B cell (primary cell): ENCODE measurements around the gene PACRG. TPM values are rescaled to one million over a fixed set of nuclear protein-coding genes. Genes with fewer than 3 reads are reported as not detected.

Experiments used
- ATAC-seq: fragments of 200-7000 bp; cut with Tn5 transposase; one replicate; pipeline ENCODE4 v1.10.0; 2021; ENCODE audit warnings: low read depth, mild to moderate bottlenecking, moderate number of reproducible peaks, moderate library complexity
- CTCF ChIA-PET: fragments of 350-600 bp; sonication (Branson Sonifier 250); formaldehyde crosslinking; loops from one replicate; lab custom pipeline; 2021; ENCODE audit warnings: antibody characterized with exemption, inconsistent platforms; lab: Charles Lee
- POLR2A ChIA-PET: fragments of 350-600 bp; sonication (Branson Sonifier 250); formaldehyde crosslinking; loops from one replicate; lab custom pipeline; 2021; ENCODE audit warnings: antibody characterized with exemption; lab: Charles Lee
- DNase-seq: peaks from one replicate; pipeline ENCODE4 v3.0.0; 2013
- H2AFZ ChIP-seq: 2 replicates; pipeline ENCODE4 v1.6.1; 2012; ENCODE audit warnings: mild to moderate bottlenecking, low read depth, low read length; ENCODE audit not compliant: insufficient read depth, poor library complexity, severe bottlenecking
- H3K27ac ChIP-seq, 2 donors: 1 replicate in 1 of 2; 2 replicates in 1 of 2; pipeline ENCODE4 v1.5.1; 2012 to 2013; ENCODE audit warnings: low read length in 2 of 2, mild to moderate bottlenecking in 2 of 2, moderate library complexity in 1 of 2
- H3K27me3 ChIP-seq, 4 experiments: fragments of 200-600 bp in 1 of 4; sonication (generic) in 1 of 4; replicated peaks in 1 of 4; 1 replicate in 2 of 4; 2 replicates in 2 of 4; pipeline versions ENCODE4 v1.6.1 to v1.7.0; 2013 to 2016; ENCODE audit warnings: low read length in 3 of 4, mild to moderate bottlenecking in 2 of 4, mixed read lengths in 1 of 4, moderate library complexity in 1 of 4; ENCODE audit not compliant: insufficient read depth in 4 of 4, control insufficient read depth in 3 of 4; ENCODE audit errors: control extremely low read depth in 1 of 4
- H3K36me3 ChIP-seq, 2 experiments: replicated peaks in 1 of 2; 1 replicate in 1 of 2; 2 replicates in 1 of 2; pipeline versions ENCODE4 v1.6.1 to v1.7.1; 2013; ENCODE audit warnings: low read length in 1 of 2; ENCODE audit not compliant: insufficient read depth in 2 of 2, control insufficient read depth in 1 of 2; ENCODE audit errors: control extremely low read depth in 1 of 2, extremely low read depth in 1 of 2
- H3K4me1 ChIP-seq, 2 donors: fragments of 200-600 bp in 1 of 2; sonication (generic) in 1 of 2; 1 replicate in 1 of 2; 2 replicates in 1 of 2; pipeline versions ENCODE4 v1.5.1 to v1.6.1; 2013 to 2017; ENCODE audit warnings: low read length in 2 of 2; ENCODE audit not compliant: control insufficient read depth in 2 of 2, insufficient read depth in 2 of 2
- H3K4me2 ChIP-seq: replicated peaks from 2 replicates; pipeline ENCODE3; 2012; ENCODE audit warnings: mild to moderate bottlenecking, low read depth, low read length; ENCODE audit not compliant: poor library complexity, severe bottlenecking
- H3K4me3 ChIP-seq, 5 experiments: fragments of 200-600 bp in 1 of 5; sonication (generic) in 1 of 5; 1 replicate in 3 of 5; 2 replicates in 2 of 5; pipeline versions ENCODE4 v1.5.1 to v1.7.0; 2011 to 2016; ENCODE audit warnings: low read length in 4 of 5, mild to moderate bottlenecking in 4 of 5, low read depth in 2 of 5, control low read depth in 1 of 5, moderate library complexity in 1 of 5; ENCODE audit not compliant: insufficient read depth in 1 of 5; ENCODE audit errors: control extremely low read depth in 1 of 5, extremely low read depth in 1 of 5
- H3K79me2 ChIP-seq: fragments of 200-600 bp; sonication (generic); one replicate; pipeline ENCODE4 v1.6.0; 2016; ENCODE audit warnings: low read length; ENCODE audit not compliant: control insufficient read depth, insufficient read depth
- H3K9ac ChIP-seq: fragments of 200-600 bp; sonication (generic); 2 replicates; pipeline ENCODE4 v1.6.1; 2017; ENCODE audit warnings: mild to moderate bottlenecking, low read length, moderate library complexity
- H3K9me3 ChIP-seq, 3 donors: one replicate each; pipeline versions ENCODE4 v1.6.1 to v1.7.1; 2013; ENCODE audit warnings: low read length in 2 of 3; ENCODE audit not compliant: control insufficient read depth in 2 of 3, insufficient read depth in 1 of 3; ENCODE audit errors: control extremely low read depth in 1 of 3
- H4K20me1 ChIP-seq: 2 replicates; pipeline ENCODE4 v1.6.0; 2012; ENCODE audit warnings: mild to moderate bottlenecking, low read length; ENCODE audit not compliant: insufficient read depth, control insufficient read depth, poor library complexity, severe bottlenecking
- H3K27ac Mint-ChIP-seq: one replicate; pipeline ENCODE4 v1.8.0; 2021; ENCODE audit warnings: mixed read lengths
- H3K27me3 Mint-ChIP-seq: one replicate; pipeline ENCODE4 v1.8.0; 2021; ENCODE audit warnings: mixed read lengths
- H3K4me1 Mint-ChIP-seq: one replicate; pipeline ENCODE4 v1.8.0; 2021; ENCODE audit warnings: mixed read lengths
- H3K4me3 Mint-ChIP-seq: one replicate; pipeline ENCODE4 v1.8.0; 2021; ENCODE audit warnings: mixed read lengths
- H3K9me3 Mint-ChIP-seq: one replicate; pipeline ENCODE4 v1.8.0; 2022; ENCODE audit warnings: mixed read lengths; ENCODE audit not compliant: insufficient read depth
- CTCF ChIP-seq: fragments of 200-600 bp; IDR thresholded peaks from one replicate; pipeline ENCODE4 v1.8.0; 2022; ENCODE audit warnings: antibody characterized with exemption, mild to moderate bottlenecking
- EZH2 ChIP-seq: IDR thresholded peaks from 2 replicates; pipeline ENCODE4 v1.6.1; 2012; ENCODE audit warnings: borderline replicate concordance, low read depth, mild to moderate bottlenecking, moderate library complexity, low read length; ENCODE audit not compliant: insufficient read depth, poor library complexity, severe bottlenecking
- WGBS: methylation state at CpG from one replicate; pipeline ENCODE4 v1.1.5; 2013; ENCODE audit warnings: missing lambda C conversion rate; ENCODE audit not compliant: insufficient coverage; 5-methylcytosine and 5-hydroxymethylcytosine counted together
- intact Hi-C: fragments of 100-400 bp; cut with micrococcal nuclease; formaldehyde crosslinking; loops from one replicate; pipeline ENCODE4 v1.10.0; 2022
- polyA plus RNA-seq: library from polyadenylated mRNA; depleted of rRNA; stranded (reverse); fragments of >200 nt; gene quantifications from 2 replicates; pipeline ENCODE4 v1.2.3, GENCODE V29; 2012
- total RNA-seq, 2 donors: library from RNA; stranded (reverse); fragments of 120-200 nt in 1 of 2; gene quantifications; 1 replicate in 1 of 2; 2 replicates in 1 of 2; pipeline versions ENCODE4 v1.2.3 to v1.2.4, GENCODE V29; 2013 to 2022

Gene PACRG
- total and polyA plus RNA-seq, 2 donors (not counting 1 experiment from before 2014, with no cell fraction given), result not detected

- ChIA-PET POLR2A (no interaction called here), CTCF (no interaction called here)
- no peak overlapping the region for H3K27ac ChIP-seq
- no peaks in the 10 kb centered on the region for H3K9me3 ChIP-seq
- no peaks in the 10 kb centered on the region for H3K79me2 ChIP-seq
- TF ChIP-seq CTCF (no peak), EZH2 (no peak)
- no peak overlapping the region for H2AFZ ChIP-seq
- no peaks in the 10 kb centered on the region for H3K27me3 Mint-ChIP-seq
- H3K27me3 ChIP-seq, result no peaks in the 10 kb centered on the region
- H3K4me3 ChIP-seq, result no peak overlapping the region
- no CpG with 5 or more reads among the region's 4 CpGs for WGBS
- H3K4me1 Mint-ChIP-seq, result peaks cover 5% of the 10 kb centered on the region
- no peaks in the 10 kb centered on the region for H3K36me3 ChIP-seq
- H3K27ac Mint-ChIP-seq, result no peak overlapping the region
- no peaks in the 10 kb centered on the region for H4K20me1 ChIP-seq
- peaks cover 3 to 6% of the 10 kb centered on the region in 2 donors for H3K4me1 ChIP-seq
- H3K9me3 Mint-ChIP-seq, result peaks cover 2% of the 10 kb centered on the region
- intact Hi-C loops, result no loop called here
- H3K9ac ChIP-seq, result no peak overlapping the region
- ATAC-seq, result no peak
- DNase-seq, result no peak
- H3K4me2 ChIP-seq, result no peak overlapping the region
- no peak overlapping the region for H3K4me3 Mint-ChIP-seq
Measured at GRCh38 chr6:162709431-162709830, 18.3 kb upstream of the PACRG start.

GRCh38 chr6:162710419-162710818 is 17.4 kb upstream of the PACRG start:
- no peaks in the 10 kb centered on the region for H3K27me3 Mint-ChIP-seq
- DNase-seq (no peak), ATAC-seq (no peak)
- no peaks in the 10 kb centered on the region for H3K27me3 ChIP-seq
- TF ChIP-seq EZH2, result no peak
- no peak for TF ChIP-seq CTCF
- peaks cover 2% of the 10 kb centered on the region for H3K9me3 Mint-ChIP-seq
- no peaks in the 10 kb centered on the region for H4K20me1 ChIP-seq
- intact Hi-C loops, result no loop called here
- WGBS, result no CpG with 5 or more reads among the region's 1 CpG
- no peak overlapping the region for H3K4me3 ChIP-seq
- no peaks in the 10 kb centered on the region for H3K79me2 ChIP-seq
- H3K27ac Mint-ChIP-seq, result no peak overlapping the region
- ChIA-PET CTCF (no interaction called here), POLR2A (no interaction called here)
- H2AFZ ChIP-seq, result no peak overlapping the region
- H3K36me3 ChIP-seq, result no peaks in the 10 kb centered on the region
- no peak overlapping the region for H3K4me2 ChIP-seq
- no peaks in the 10 kb centered on the region for H3K9me3 ChIP-seq
- H3K4me1 Mint-ChIP-seq, result peaks cover 5% of the 10 kb centered on the region
- H3K4me3 Mint-ChIP-seq, result no peak overlapping the region
- H3K9ac ChIP-seq, result no peak overlapping the region
- H3K27ac ChIP-seq, result no peak overlapping the region
- peaks cover 3 to 6% of the 10 kb centered on the region in 2 donors for H3K4me1 ChIP-seq
